Measurements from ENCODE around the gene EEA1.

DNA sequence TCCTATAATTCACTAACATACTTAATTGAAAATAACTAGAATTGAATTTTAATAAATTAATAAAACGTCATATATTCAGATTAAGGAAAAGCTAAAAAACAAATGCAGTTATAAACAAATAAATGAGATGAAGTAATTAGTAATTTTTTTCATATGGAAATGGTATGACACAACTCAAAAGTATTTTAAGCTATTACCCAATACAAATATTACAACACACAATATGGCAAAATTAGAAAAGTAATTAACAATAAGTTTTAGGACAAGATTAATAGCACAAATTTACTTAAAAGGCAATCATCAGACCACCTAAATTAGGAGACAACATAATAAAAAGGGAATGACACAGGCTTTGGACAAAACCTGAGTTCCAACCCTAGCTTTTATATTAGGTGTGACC lies 81.7 kb downstream of the EEA1 start:
- TF ChIP-seq, protein P1, sequence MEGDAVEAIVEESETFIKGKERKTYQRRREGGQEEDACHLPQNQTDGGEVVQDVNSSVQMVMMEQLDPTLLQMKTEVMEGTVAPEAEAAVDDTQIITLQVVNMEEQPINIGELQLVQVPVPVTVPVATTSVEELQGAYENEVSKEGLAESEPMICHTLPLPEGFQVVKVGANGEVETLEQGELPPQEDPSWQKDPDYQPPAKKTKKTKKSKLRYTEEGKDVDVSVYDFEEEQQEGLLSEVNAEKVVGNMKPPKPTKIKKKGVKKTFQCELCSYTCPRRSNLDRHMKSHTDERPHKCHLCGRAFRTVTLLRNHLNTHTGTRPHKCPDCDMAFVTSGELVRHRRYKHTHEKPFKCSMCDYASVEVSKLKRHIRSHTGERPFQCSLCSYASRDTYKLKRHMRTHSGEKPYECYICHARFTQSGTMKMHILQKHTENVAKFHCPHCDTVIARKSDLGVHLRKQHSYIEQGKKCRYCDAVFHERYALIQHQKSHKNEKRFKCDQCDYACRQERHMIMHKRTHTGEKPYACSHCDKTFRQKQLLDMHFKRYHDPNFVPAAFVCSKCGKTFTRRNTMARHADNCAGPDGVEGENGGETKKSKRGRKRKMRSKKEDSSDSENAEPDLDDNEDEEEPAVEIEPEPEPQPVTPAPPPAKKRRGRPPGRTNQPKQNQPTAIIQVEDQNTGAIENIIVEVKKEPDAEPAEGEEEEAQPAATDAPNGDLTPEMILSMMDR (IDR thresholded peaks at IDR 0.05; ENCODE audit: control extremely low read depth in 1 of 3, insufficient read depth in 1 of 3, low read depth in 1 of 3, low read length in 3 of 3): no peak
- TF ChIP-seq EGR1 (IDR thresholded peaks at IDR 0.05; ENCODE audit: borderline replicate concordance, low read depth, low read length) (no peak), TAF1 (IDR thresholded peaks at IDR 0.05; ENCODE audit: low read depth, low read length) (no peak), TCF12 (IDR thresholded peaks at IDR 0.05; ENCODE audit: low read depth, low read length) (no peak), POLR2A (IDR thresholded peaks at IDR 0.05; ENCODE audit: control extremely low read depth in 1 of 2, low read depth in 2 of 2, low read length in 2 of 2) (no peak), KDM1A (IDR thresholded peaks at IDR 0.05; ENCODE audit: borderline replicate concordance, low read length) (no peak), SIN3A (conservative IDR thresholded peaks at IDR 0.05 in 1 of 2, IDR thresholded peaks at IDR 0.05 in 1 of 2; ENCODE audit: low read depth in 1 of 2, low read length in 2 of 2) (no peak)

Data from H1 (cell line).